SK-N-SH (cell line): ENCODE measurements around the gene FGB. TPM values are rescaled to one million over a fixed set of nuclear protein-coding genes. Genes with fewer than 3 reads are reported as not detected.

Experiments
- CTCF ChIA-PET: fragments of 300-600, 350-600 bp; formaldehyde crosslinking; extraction: SDS; loops from one replicate; lab custom pipeline; 2021; lab: Yijun Ruan, JAX
- POLR2A ChIA-PET: fragments of 350-600 bp; sonication (Branson Sonifier 250); formaldehyde crosslinking; extraction: SDS; loops from one replicate; lab custom pipeline; 2020; ENCODE audit warnings: antibody characterized with exemption, inconsistent platforms; lab: Yijun Ruan, JAX
- DNase-seq: peaks from one replicate; pipeline ENCODE4 v3.0.0; 2012
- H2AFZ ChIP-seq: fragments of 200-600 bp; sonication (generic); 2 replicates; pipeline ENCODE4 v1.8.1; 2016; ENCODE audit warnings: antibody characterized with exemption, mild to moderate bottlenecking, low read depth
- H3F3A ChIP-seq: fragments of 200-600 bp; sonication (generic); replicated peaks from 2 replicates; pipeline ENCODE3; 2016; ENCODE audit warnings: antibody characterized with exemption, mild to moderate bottlenecking; ENCODE audit not compliant: insufficient read depth
- H3K27ac ChIP-seq, 2 experiments: fragments of 200-500 bp in 1 of 2; fragments of 200-600 bp in 1 of 2; sonication (Bioruptor generic) in 1 of 2; sonication (generic), shearing (Covaris generic) in 1 of 2; 2 replicates each; pipeline versions ENCODE4 v1.5.1 to v1.6.1; 2014 to 2016; ENCODE audit warnings: low read depth in 2 of 2, inconsistent platforms in 1 of 2, low read length in 1 of 2, mild to moderate bottlenecking in 1 of 2, mixed read lengths in 1 of 2
- H3K27me3 ChIP-seq: fragments of 200-600 bp; sonication (generic), shearing (Covaris generic); 2 replicates; pipeline ENCODE4 v1.6.1; 2016; ENCODE audit warnings: mixed run types; ENCODE audit not compliant: insufficient read depth
- H3K36me3 ChIP-seq, 2 experiments: fragments of 200-500 bp in 1 of 2; fragments of 200-600 bp in 1 of 2; sonication (Bioruptor generic) in 1 of 2; sonication (generic) in 1 of 2; replicated peaks in 1 of 2; 2 replicates each; pipeline versions ENCODE3 to v1.5.1; 2014 to 2016; ENCODE audit warnings: low read length in 1 of 2, mild to moderate bottlenecking in 1 of 2; ENCODE audit not compliant: insufficient read depth in 2 of 2, control insufficient read depth in 1 of 2
- H3K4me1 ChIP-seq, 2 experiments: fragments of 200-500 bp in 1 of 2; fragments of 200-600 bp in 1 of 2; sonication (Bioruptor generic) in 1 of 2; sonication (generic), shearing (Covaris generic) in 1 of 2; 2 replicates each; pipeline versions ENCODE4 v1.5.1 to v1.6.1; 2014 to 2016; ENCODE audit warnings: low read depth in 1 of 2, low read length in 1 of 2, mixed run types in 1 of 2; ENCODE audit not compliant: insufficient read depth in 2 of 2, control insufficient read depth in 1 of 2
- H3K4me2 ChIP-seq: fragments of 200-600 bp; sonication (generic), shearing (Covaris generic); 2 replicates; pipeline ENCODE4 v1.6.1; 2017; ENCODE audit warnings: mixed run types
- H3K4me3 ChIP-seq, 2 experiments: fragments of 200-500 bp in 1 of 2; fragments of 200-600 bp in 1 of 2; sonication (Bioruptor generic) in 1 of 2; sonication (generic), shearing (Covaris generic) in 1 of 2; 2 replicates each; pipeline versions ENCODE4 v1.5.1 to v1.8.1; 2014 to 2016; ENCODE audit warnings: low read depth in 2 of 2, inconsistent platforms in 1 of 2, low read length in 1 of 2, mild to moderate bottlenecking in 1 of 2, mixed read lengths in 1 of 2, moderate library complexity in 1 of 2
- H3K79me2 ChIP-seq: fragments of 200-600 bp; sonication (generic); 2 replicates; pipeline ENCODE4 v1.8.1; 2017; ENCODE audit warnings: mild to moderate bottlenecking; ENCODE audit not compliant: insufficient read depth
- H3K9ac ChIP-seq: fragments of 200-600 bp; sonication (generic); 2 replicates; pipeline ENCODE4 v1.6.1; 2017; ENCODE audit warnings: mixed run types
- H3K9me2 ChIP-seq: fragments of 200-600 bp; sonication (generic); 2 replicates; pipeline ENCODE4 v1.6.1; 2017; ENCODE audit warnings: mixed run types
- H3K9me3 ChIP-seq: fragments of 200-600 bp; sonication (generic); 2 replicates; pipeline ENCODE4 v1.6.1; 2017; ENCODE audit warnings: mixed run types, mild to moderate bottlenecking, moderate library complexity
- H4K20me1 ChIP-seq: fragments of 200-600 bp; sonication (generic); 2 replicates; pipeline ENCODE4 v1.6.1; 2017; ENCODE audit warnings: mild to moderate bottlenecking, mixed run types; ENCODE audit not compliant: insufficient read depth
- EP300 ChIP-seq, 2 experiments: IDR thresholded peaks; 2 replicates each; pipeline versions ENCODE4 v1.4.0 to v1.6.1; 2012; ENCODE audit warnings: borderline replicate concordance in 1 of 2, low read depth in 1 of 2, low read length in 1 of 2
- EZH2phosphoT487 ChIP-seq: fragments of 200-600 bp; sonication (generic); IDR thresholded peaks from 2 replicates; pipeline ENCODE4 v1.6.1; 2017; ENCODE audit warnings: low read depth, mixed run types, mild to moderate bottlenecking, antibody characterized with exemption, moderate library complexity, borderline replicate concordance
- FOSL2 ChIP-seq: IDR thresholded peaks from 2 replicates; pipeline ENCODE4 v1.4.0; 2012; ENCODE audit warnings: low read depth, mild to moderate bottlenecking, moderate library complexity, borderline replicate concordance
- FOXJ3 ChIP-seq: sonication (generic); formaldehyde crosslinking; IDR thresholded peaks from 2 replicates; pipeline ENCODE4 v1.5.1; 2020; ENCODE audit warnings: mild to moderate bottlenecking, missing genetic modification reagents
- JUND ChIP-seq: IDR thresholded peaks from 2 replicates; pipeline ENCODE4 v1.4.0; 2012
- MAX ChIP-seq: IDR thresholded peaks from 2 replicates; pipeline ENCODE4 v1.4.0; 2012; ENCODE audit warnings: low read depth
- MEF2A ChIP-seq: IDR thresholded peaks from 2 replicates; pipeline ENCODE4 v1.4.0; 2012; ENCODE audit warnings: low read depth, borderline replicate concordance
- POLR2AphosphoS5 ChIP-seq: IDR thresholded peaks from 2 replicates; pipeline ENCODE4 v1.6.1; 2012; ENCODE audit warnings: low read depth, low read length
- RCOR1 ChIP-seq: fragments of 150-350 bp; IDR thresholded peaks from 2 replicates; pipeline ENCODE4 v1.6.1; 2017; ENCODE audit warnings: antibody characterized with exemption, low read length
- REST ChIP-seq: IDR thresholded peaks from 2 replicates; pipeline ENCODE4 v1.6.1; 2012; ENCODE audit warnings: mild to moderate bottlenecking, low read depth, low read length, moderate library complexity
- RFX5 ChIP-seq: IDR thresholded peaks from 2 replicates; pipeline ENCODE4 v1.6.1; 2012; ENCODE audit warnings: mild to moderate bottlenecking, improper control_type of control experiment, low read length
- TAF1 ChIP-seq: IDR thresholded peaks from 2 replicates; pipeline ENCODE4 v1.6.1; 2012; ENCODE audit warnings: low read depth, mild to moderate bottlenecking, low read length, moderate library complexity, borderline replicate concordance
- TEAD4 ChIP-seq: IDR thresholded peaks from 2 replicates; pipeline ENCODE4 v1.4.0; 2012; ENCODE audit warnings: mild to moderate bottlenecking, borderline replicate concordance; ENCODE audit not compliant: insufficient read depth
- USF1 ChIP-seq: IDR thresholded peaks from 2 replicates; pipeline ENCODE4 v1.4.0; 2012; ENCODE audit warnings: low read depth, borderline replicate concordance
- USF2 ChIP-seq: fragments of 150-350 bp; IDR thresholded peaks from 2 replicates; pipeline ENCODE4 v1.6.1; 2017; ENCODE audit warnings: antibody characterized with exemption, low read length, low read depth, borderline replicate concordance
- ZBTB33 ChIP-seq: IDR thresholded peaks from 2 replicates; pipeline ENCODE4 v1.4.0; 2012; ENCODE audit warnings: low read depth, borderline replicate concordance
- WGBS: methylation state at CpG from one replicate; pipeline ENCODE4 v1.1.6; 2017; ENCODE audit warnings: low lambda C conversion rate; 5-methylcytosine and 5-hydroxymethylcytosine counted together
- polyA plus RNA-seq, 3 experiments: library from polyadenylated mRNA; depleted of rRNA; stranded (reverse); fragments of >200 nt; gene quantifications; 2 replicates each; pipeline ENCODE4 v1.2.3, GENCODE V29; 2012

FGB gene
- polyA plus RNA-seq, 1 of the 3 experiments (the other 2 are of a cell fraction), result not detected

- POLR2A ChIA-PET, result no interaction called here
- H3K27ac ChIP-seq, result no peak overlapping the region
- no peaks in the 10 kb centered on the region for H4K20me1 ChIP-seq
- no peaks in the 10 kb centered on the region for H3K4me1 ChIP-seq
- WGBS, result 3% methylated on average over 4 of the region's 4 CpGs
- DNase-seq, result no peak
- H3F3A ChIP-seq, result no peaks in the 10 kb centered on the region
- no peaks in the 10 kb centered on the region for H3K9me3 ChIP-seq
- H2AFZ ChIP-seq, result no peak overlapping the region
- H3K4me2 ChIP-seq, result no peak overlapping the region
- no peak for TF ChIP-seq FOXJ3 (CRISPR knock-in tag)
- no peak for TF ChIP-seq RCOR1
- TF ChIP-seq TAF1, result no peak
- no peak for TF ChIP-seq POLR2AphosphoS5
- TF ChIP-seq EZH2phosphoT487, result no peak
- TF ChIP-seq TEAD4, result no peak
- TF ChIP-seq JUND, result no peak
- TF ChIP-seq USF2, result no peak
- no peak for TF ChIP-seq MEF2A
- no peak for TF ChIP-seq RFX5
- no peak for TF ChIP-seq ZBTB33
- no peak for TF ChIP-seq FOSL2
- no peak for TF ChIP-seq REST
- TF ChIP-seq USF1, result no peak
- TF ChIP-seq MAX, result no peak
- no peak for TF ChIP-seq EP300 (IDR thresholded peaks at IDR 0.05; ENCODE audit: borderline replicate concordance in 1 of 2, low read depth in 1 of 2, low read length in 1 of 2)
- H3K79me2 ChIP-seq, result no peaks in the 10 kb centered on the region
- no peak overlapping the region for H3K9ac ChIP-seq
- CTCF ChIA-PET, result interaction anchor here (3.2 kb wide), 1 partner anchor 57 kb away, joined by 31 read pairs; no protein-coding TSS in a partner anchor
- no peaks in the 10 kb centered on the region for H3K36me3 ChIP-seq
- no peak overlapping the region for H3K4me3 ChIP-seq
- 0 out of 2 replicates have a peak, but pooled peaks cover 5% of the 10 kb centered on the region for H3K27me3 ChIP-seq
- no peaks in the 10 kb centered on the region for H3K9me2 ChIP-seq
Observed at GRCh38 chr4:154616287-154616686, 53.5 kb downstream of the FGB start.
